K562 (cell line): Measurements from ENCODE around the gene CFD. TPM values are rescaled to one million over a fixed set of nuclear protein-coding genes. Genes with fewer than 3 reads are reported as not detected.

ENCODE experiments used
- MTA2 ChIP-seq: fragments of 450-650 bp; IDR thresholded peaks from 2 replicates; pipeline ENCODE4 v1.6.1; 2016; ENCODE audit warnings: low read depth
- SRSF3 ChIP-seq: fragments of 200-400 bp; formaldehyde crosslinking; IDR thresholded peaks from 2 replicates; pipeline ENCODE4 v1.6.1; 2016; ENCODE audit warnings: mild to moderate bottlenecking, low read length, moderate library complexity; ENCODE audit not compliant: insufficient read depth
- polyA plus RNA-seq, 8 experiments: library from polyadenylated mRNA; depleted of rRNA in 4 of 8; stranded (reverse) in 5 of 8; unstranded in 3 of 8; fragments of >200 nt; fragmentation: Nextera tagmentation in 2 of 8; fragmentation: Illumina TruSeq in 1 of 8; extraction: Ambion mirVana in 2 of 8; extraction: Trizol in 1 of 8; gene quantifications; 2 replicates each; pipeline versions ENCODE4 v1.2.1 to v1.2.3, GENCODE V29; 2011 to 2014; ENCODE audit warnings: inconsistent platforms in 1 of 8, missing spikeins in 1 of 8
- total RNA-seq, 7 experiments: library from RNA; depleted of rRNA in 6 of 7; stranded (reverse); fragments of >200 nt in 6 of 7; fragmentation: Illumina TruSeq in 2 of 7; extraction: Trizol in 2 of 7; gene quantifications; 2 replicates each; pipeline versions ENCODE4 v1.2.1 to v1.2.3, GENCODE V29; 2011 to 2021; ENCODE audit warnings: low replicate concordance in 1 of 7
- TF ChIP-seq, protein P1 (sequence below): fragments of 450-650 bp; IDR thresholded peaks from 2 replicates; pipeline ENCODE4 v1.6.1; 2016; ENCODE audit warnings: mild to moderate bottlenecking, moderate library complexity
- TF ChIP-seq, protein P2 (sequence below): fragments of 450-650 bp; formaldehyde crosslinking; IDR thresholded peaks from 2 replicates; pipeline ENCODE4 v1.4.0; 2020; ENCODE audit warnings: mild to moderate bottlenecking, moderate library complexity

Gene CFD
- total and polyA plus RNA-seq, 9 of the 15 experiments (the other 6 are each of a cell fraction or from before 2014, with no cell fraction given): 0.52 to 59.4 (median 7.6) TPM

- TF ChIP-seq, protein P1, sequence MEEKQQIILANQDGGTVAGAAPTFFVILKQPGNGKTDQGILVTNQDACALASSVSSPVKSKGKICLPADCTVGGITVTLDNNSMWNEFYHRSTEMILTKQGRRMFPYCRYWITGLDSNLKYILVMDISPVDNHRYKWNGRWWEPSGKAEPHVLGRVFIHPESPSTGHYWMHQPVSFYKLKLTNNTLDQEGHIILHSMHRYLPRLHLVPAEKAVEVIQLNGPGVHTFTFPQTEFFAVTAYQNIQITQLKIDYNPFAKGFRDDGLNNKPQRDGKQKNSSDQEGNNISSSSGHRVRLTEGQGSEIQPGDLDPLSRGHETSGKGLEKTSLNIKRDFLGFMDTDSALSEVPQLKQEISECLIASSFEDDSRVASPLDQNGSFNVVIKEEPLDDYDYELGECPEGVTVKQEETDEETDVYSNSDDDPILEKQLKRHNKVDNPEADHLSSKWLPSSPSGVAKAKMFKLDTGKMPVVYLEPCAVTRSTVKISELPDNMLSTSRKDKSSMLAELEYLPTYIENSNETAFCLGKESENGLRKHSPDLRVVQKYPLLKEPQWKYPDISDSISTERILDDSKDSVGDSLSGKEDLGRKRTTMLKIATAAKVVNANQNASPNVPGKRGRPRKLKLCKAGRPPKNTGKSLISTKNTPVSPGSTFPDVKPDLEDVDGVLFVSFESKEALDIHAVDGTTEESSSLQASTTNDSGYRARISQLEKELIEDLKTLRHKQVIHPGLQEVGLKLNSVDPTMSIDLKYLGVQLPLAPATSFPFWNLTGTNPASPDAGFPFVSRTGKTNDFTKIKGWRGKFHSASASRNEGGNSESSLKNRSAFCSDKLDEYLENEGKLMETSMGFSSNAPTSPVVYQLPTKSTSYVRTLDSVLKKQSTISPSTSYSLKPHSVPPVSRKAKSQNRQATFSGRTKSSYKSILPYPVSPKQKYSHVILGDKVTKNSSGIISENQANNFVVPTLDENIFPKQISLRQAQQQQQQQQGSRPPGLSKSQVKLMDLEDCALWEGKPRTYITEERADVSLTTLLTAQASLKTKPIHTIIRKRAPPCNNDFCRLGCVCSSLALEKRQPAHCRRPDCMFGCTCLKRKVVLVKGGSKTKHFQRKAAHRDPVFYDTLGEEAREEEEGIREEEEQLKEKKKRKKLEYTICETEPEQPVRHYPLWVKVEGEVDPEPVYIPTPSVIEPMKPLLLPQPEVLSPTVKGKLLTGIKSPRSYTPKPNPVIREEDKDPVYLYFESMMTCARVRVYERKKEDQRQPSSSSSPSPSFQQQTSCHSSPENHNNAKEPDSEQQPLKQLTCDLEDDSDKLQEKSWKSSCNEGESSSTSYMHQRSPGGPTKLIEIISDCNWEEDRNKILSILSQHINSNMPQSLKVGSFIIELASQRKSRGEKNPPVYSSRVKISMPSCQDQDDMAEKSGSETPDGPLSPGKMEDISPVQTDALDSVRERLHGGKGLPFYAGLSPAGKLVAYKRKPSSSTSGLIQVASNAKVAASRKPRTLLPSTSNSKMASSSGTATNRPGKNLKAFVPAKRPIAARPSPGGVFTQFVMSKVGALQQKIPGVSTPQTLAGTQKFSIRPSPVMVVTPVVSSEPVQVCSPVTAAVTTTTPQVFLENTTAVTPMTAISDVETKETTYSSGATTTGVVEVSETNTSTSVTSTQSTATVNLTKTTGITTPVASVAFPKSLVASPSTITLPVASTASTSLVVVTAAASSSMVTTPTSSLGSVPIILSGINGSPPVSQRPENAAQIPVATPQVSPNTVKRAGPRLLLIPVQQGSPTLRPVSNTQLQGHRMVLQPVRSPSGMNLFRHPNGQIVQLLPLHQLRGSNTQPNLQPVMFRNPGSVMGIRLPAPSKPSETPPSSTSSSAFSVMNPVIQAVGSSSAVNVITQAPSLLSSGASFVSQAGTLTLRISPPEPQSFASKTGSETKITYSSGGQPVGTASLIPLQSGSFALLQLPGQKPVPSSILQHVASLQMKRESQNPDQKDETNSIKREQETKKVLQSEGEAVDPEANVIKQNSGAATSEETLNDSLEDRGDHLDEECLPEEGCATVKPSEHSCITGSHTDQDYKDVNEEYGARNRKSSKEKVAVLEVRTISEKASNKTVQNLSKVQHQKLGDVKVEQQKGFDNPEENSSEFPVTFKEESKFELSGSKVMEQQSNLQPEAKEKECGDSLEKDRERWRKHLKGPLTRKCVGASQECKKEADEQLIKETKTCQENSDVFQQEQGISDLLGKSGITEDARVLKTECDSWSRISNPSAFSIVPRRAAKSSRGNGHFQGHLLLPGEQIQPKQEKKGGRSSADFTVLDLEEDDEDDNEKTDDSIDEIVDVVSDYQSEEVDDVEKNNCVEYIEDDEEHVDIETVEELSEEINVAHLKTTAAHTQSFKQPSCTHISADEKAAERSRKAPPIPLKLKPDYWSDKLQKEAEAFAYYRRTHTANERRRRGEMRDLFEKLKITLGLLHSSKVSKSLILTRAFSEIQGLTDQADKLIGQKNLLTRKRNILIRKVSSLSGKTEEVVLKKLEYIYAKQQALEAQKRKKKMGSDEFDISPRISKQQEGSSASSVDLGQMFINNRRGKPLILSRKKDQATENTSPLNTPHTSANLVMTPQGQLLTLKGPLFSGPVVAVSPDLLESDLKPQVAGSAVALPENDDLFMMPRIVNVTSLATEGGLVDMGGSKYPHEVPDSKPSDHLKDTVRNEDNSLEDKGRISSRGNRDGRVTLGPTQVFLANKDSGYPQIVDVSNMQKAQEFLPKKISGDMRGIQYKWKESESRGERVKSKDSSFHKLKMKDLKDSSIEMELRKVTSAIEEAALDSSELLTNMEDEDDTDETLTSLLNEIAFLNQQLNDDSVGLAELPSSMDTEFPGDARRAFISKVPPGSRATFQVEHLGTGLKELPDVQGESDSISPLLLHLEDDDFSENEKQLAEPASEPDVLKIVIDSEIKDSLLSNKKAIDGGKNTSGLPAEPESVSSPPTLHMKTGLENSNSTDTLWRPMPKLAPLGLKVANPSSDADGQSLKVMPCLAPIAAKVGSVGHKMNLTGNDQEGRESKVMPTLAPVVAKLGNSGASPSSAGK: no peak
- TF ChIP-seq, protein P2, sequence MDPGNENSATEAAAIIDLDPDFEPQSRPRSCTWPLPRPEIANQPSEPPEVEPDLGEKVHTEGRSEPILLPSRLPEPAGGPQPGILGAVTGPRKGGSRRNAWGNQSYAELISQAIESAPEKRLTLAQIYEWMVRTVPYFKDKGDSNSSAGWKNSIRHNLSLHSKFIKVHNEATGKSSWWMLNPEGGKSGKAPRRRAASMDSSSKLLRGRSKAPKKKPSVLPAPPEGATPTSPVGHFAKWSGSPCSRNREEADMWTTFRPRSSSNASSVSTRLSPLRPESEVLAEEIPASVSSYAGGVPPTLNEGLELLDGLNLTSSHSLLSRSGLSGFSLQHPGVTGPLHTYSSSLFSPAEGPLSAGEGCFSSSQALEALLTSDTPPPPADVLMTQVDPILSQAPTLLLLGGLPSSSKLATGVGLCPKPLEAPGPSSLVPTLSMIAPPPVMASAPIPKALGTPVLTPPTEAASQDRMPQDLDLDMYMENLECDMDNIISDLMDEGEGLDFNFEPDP (CRISPR knock-in tag): no peak
- TF ChIP-seq MTA2 (no peak), SRSF3 (no peak)
Measured at GRCh38 chr19:855566-856120, 3.8 kb upstream of the CFD start (continued).
